Measurements from ENCODE around the gene TMEM182. TPM values are rescaled to one million over a fixed set of nuclear protein-coding genes. Genes with fewer than 3 reads are reported as not detected.

Gene TMEM182
- total RNA-seq, 1 experiment from 2014 or later, result 4.3 TPM

- TF ChIP-seq ZSCAN18 (CRISPR knock-in tag; IDR thresholded peaks at IDR 0.05) (no peak), RELA (CRISPR knock-in tag; IDR thresholded peaks at IDR 0.05; ENCODE audit: borderline replicate concordance) (no peak), MYBL2 (CRISPR knock-in tag; IDR thresholded peaks at IDR 0.05) (no peak), SOX15 (CRISPR knock-in tag; IDR thresholded peaks at IDR 0.05) (no peak), ZNF281 (CRISPR knock-in tag; IDR thresholded peaks at IDR 0.05) (no peak), TCF7 (CRISPR knock-in tag; IDR thresholded peaks at IDR 0.05; ENCODE audit: low read depth) (no peak), RORB (CRISPR knock-in tag; IDR thresholded peaks at IDR 0.05) (no peak)
These were observed 34.5 kb downstream of the TMEM182 start (continued) for GRCh38 chr2:102796337-102796736.

- no peak overlapping the region for H3K27ac Mint-ChIP-seq
- ATAC-seq (no peak), DNase-seq (ENCODE audit: low spot score) (no peak)
- H3K9me3 Mint-ChIP-seq, result peaks cover 46% of the 10 kb centered on the region
- no peak overlapping the region for H3K4me3 Mint-ChIP-seq
- ChIA-PET CTCF (no interaction called here), POLR2A (no interaction called here)
- H3K4me1 Mint-ChIP-seq, result peaks cover 18% of the 10 kb centered on the region
- peaks cover 47% of the 10 kb centered on the region for H3K36me3 Mint-ChIP-seq
- no peaks in the 10 kb centered on the region; the same call in 1 of the 2 replicates for H3K27me3 Mint-ChIP-seq (ENCODE audit: low read depth)
- TF ChIP-seq ZNF138 (CRISPR knock-in tag; conservative IDR thresholded peaks at IDR 0.05) (no peak), ZNF219 (CRISPR knock-in tag; IDR thresholded peaks at IDR 0.05; ENCODE audit: borderline replicate concordance) (no peak), E2F5 (CRISPR knock-in tag; IDR thresholded peaks at IDR 0.05) (no peak), FOXP4 (CRISPR knock-in tag; IDR thresholded peaks at IDR 0.05) (no peak), CBFB (CRISPR knock-in tag; IDR thresholded peaks at IDR 0.05; ENCODE audit: low read depth) (no peak), USF1 (CRISPR knock-in tag; IDR thresholded peaks at IDR 0.05) (no peak), MLX (CRISPR knock-in tag; IDR thresholded peaks at IDR 0.05) (no peak), E2F4 (CRISPR knock-in tag; IDR thresholded peaks at IDR 0.05; ENCODE audit: borderline replicate concordance, low read depth) (no peak), HMGXB4 (CRISPR knock-in tag; IDR thresholded peaks at IDR 0.05) (no peak), NFYB (CRISPR knock-in tag; conservative IDR thresholded peaks at IDR 0.05; ENCODE audit: low read depth) (no peak), E2F1 (CRISPR knock-in tag; IDR thresholded peaks at IDR 0.05) (no peak), ATF1 (CRISPR knock-in tag; IDR thresholded peaks at IDR 0.05) (no peak), JAZF1 (CRISPR knock-in tag; IDR thresholded peaks at IDR 0.05) (no peak), RORB (CRISPR knock-in tag; IDR thresholded peaks at IDR 0.05) (no peak), FOXJ3 (CRISPR knock-in tag; IDR thresholded peaks at IDR 0.05; ENCODE audit: borderline replicate concordance) (no peak)
These were observed 35.7 kb downstream of the TMEM182 start for GRCh38 chr2:102797486-102797885.
